ENCODE measurements around the gene EHMT2.
A peak's percentile ranks its signal among the peaks of the same experiment; 100 is the strongest.
"Not testable (repeated sequence)": the region's sequence is repeated elsewhere in the genome, so short reads cannot be mapped to it uniquely, and the experiment has no call there.

Gene EHMT2

DNA sequence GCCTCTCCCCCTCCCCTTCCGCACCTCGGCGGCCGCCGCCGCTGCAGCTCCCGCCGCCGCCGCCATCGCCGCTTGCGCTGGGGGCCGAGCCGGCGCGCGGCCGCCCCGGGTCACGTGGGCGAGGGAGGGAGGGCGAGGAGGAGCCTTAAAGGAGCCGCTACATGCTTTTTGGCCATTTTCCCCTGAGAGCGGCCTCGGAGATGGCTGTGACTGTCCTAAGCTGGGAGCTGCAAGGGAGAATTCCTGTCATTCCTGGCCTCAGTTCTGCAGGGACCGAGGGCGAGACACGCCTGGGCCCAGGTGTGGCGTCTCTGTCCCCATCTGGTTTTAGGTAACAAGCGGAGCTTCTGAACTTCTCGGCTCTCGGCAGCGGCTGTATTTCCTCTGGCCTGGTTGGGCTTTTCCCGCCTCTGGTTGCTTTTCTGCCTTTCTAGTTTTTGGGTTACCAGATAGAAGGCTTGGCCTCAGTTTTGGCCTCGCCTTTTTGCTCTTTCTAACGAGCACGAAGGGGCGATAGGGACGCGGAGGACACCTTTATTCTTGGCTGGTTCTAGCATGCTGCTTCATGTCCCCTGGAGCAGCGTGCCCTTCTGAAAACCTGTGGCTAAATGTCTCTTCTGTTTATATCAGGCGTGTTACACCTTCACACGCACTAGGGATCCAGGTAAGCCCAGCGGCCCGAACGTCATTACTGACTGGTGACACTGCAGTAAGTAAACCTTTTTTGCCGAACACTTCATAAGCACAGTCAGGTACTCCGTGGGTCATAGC, at the start of gene EHMT2:
EHMT2 (minus strand) TSS at position 87 of the 771 bp plus-strand sequence; CDS start at position 66, 21 bp downstream.
- peak; percentile 75 for DNase-seq (ENCODE audit: low spot score)

DNA sequence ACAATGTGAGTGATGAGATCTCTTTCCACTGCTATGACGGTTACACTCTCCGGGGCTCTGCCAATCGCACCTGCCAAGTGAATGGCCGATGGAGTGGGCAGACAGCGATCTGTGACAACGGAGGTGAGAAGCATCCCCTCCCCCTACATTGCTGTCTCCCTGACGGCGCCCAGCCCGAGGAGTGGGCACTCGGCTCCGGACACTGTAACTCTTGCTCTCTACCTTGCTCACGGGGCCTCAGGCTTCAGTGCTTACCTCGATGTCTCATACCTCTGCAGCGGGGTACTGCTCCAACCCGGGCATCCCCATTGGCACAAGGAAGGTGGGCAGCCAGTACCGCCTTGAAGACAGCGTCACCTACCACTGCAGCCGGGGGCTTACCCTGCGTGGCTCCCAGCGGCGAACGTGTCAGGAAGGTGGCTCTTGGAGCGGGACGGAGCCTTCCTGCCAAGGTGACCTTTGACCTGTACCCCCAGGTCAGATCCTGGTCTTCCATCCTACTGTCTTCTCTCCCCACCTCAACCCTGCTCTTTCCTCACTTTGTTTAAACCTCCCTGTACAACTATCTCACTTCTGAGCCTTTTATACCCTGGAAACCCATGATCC, 49.7 kb upstream of the EHMT2 start:
- no peak for DNase-seq (ENCODE audit: low spot score)

DNA sequence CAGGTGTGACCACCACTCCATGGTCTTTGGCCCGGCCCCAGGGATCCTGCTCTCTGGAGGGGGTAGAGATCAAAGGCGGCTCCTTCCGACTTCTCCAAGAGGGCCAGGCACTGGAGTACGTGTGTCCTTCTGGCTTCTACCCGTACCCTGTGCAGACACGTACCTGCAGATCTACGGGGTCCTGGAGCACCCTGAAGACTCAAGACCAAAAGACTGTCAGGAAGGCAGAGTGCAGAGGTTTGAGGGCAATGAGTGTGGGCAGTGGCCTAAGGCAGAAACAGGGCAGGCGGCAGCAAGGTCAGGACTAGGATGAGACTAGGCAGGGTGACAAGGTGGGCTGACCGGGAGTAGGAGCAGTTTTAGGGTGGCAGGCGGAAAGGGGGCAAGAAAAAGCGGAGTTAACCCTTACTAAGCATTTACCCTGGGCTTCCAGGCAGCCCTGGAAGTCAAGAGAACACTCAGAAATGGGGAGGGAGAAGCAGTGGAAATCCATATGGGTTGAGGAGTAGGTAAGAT, 48.9 kb upstream of the EHMT2 start:
- DNase-seq (ENCODE audit: low spot score) = no peak

DNA sequence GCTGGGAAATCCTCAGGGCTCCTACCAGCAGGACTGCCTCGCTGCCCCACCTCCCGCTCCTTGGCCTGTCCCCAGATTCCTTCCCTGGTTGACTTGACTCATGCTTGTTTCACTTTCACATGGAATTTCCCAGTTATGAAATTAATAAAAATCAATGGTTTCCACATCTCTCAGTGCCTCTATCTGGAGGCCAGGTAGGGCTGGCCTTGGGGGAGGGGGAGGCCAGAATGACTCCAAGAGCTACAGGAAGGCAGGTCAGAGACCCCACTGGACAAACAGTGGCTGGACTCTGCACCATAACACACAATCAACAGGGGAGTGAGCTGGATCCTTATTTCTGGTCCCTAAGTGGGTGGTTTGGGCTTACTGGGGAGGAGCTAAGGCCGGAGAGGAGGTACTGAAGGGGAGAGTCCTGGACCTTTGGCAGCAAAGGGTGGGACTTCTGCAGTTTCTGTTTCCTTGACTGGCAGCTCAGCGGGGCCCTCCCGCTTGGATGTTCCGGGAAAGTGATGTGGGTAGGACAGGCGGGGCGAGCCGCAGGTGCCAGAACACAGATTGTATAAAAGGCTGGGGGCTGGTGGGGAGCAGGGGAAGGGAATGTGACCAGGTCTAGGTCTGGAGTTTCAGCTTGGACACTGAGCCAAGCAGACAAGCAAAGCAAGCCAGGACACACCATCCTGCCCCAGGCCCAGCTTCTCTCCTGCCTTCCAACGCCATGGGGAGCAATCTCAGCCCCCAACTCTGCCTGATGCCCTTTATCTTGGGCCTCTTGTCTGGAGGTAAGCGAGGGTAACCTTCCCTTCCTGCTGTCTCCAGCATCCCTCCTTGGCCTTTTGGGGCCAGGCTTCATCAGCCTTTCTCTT, 48.2 kb upstream of the EHMT2 start, which contains the start of gene CFB:
CFB (plus strand) TSS at position 589 of the 863 bp plus-strand sequence; CDS start at position 716, 127 bp downstream.
- no peak for DNase-seq (ENCODE audit: low spot score)

DNA sequence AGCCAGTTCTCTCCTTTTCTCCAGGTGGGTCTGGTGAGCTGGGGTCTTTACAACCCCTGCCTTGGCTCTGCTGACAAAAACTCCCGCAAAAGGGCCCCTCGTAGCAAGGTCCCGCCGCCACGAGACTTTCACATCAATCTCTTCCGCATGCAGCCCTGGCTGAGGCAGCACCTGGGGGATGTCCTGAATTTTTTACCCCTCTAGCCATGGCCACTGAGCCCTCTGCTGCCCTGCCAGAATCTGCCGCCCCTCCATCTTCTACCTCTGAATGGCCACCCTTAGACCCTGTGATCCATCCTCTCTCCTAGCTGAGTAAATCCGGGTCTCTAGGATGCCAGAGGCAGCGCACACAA, 47.6 kb upstream of the EHMT2 start:
- no peak for DNase-seq (ENCODE audit: low spot score)

DNA sequence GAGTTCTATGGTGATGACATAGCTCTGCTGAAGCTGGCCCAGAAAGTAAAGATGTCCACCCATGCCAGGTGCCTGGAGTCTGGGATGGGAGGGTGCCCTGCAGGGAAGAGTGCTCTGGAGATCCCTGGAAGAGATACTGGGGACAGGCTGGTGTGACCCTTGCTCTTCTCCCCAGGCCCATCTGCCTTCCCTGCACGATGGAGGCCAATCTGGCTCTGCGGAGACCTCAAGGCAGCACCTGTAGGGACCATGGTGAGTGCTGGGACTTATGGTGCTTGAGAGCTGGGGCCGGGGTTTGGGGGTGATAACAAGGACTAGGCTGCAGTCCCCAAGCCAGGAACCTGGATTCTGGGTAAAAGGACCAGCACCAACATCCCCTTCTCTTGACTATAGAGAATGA, 46.2 kb upstream of the EHMT2 start:
- DNase-seq (ENCODE audit: low spot score) = no peak

DNA sequence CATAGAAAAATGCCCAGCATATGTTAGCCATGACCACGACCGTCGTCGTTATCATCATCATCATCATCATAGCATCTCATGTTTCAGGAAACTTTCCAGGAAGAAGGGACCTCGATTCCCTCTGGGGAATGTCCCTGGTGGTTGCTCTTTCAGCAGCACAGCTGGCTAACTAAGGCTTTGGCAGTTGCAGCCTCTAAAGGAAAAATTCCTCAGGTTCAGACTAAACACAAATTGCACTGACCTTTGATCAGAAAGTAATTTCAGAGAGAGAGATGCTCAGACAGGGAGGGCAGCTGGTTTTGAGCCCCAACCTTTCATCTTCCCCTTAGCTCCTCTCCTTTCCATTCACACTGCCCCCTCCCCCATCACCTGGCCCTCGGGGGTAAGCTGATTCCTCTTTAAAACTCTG, 42.8 kb upstream of the EHMT2 start:
- DNase-seq (ENCODE audit: low spot score) = no peak

DNA sequence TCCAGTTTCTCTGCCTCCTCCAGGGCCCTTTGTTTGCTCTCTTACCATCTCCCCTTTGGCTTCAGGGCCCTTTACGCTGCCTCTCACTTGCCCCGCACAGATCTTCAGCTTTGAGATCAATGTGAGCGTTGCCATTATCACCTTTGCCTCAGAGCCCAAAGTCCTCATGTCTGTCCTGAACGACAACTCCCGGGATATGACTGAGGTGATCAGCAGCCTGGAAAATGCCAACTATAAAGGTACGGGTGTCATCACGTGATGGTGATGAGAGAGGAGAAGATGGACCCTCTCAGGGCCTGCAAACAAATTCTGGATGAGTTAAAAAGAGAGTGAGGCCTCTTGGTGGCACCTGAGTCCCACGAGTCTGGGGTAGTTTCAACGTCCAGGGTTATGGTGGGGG, 38.3 kb upstream of the EHMT2 start:
- no peak for DNase-seq (ENCODE audit: low spot score)

DNA sequence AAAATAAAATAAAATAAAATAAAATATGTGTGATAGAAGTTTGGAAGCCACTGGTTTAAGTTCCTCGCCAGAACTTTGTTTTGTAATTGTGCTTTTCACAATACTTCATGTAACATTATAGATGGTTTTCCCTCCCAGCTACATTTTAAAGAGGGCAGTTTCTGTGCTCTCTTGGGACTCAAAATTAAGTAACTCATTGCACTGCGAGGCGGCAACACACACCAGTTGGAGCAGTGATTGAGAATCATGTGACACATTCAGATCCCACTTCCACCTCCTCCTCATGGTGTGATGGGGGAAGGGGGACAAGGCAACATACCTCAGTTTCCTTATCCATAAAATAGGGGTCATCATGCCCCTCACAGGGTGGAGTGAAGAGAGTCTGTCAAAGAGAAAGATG, 37.5 kb upstream of the EHMT2 start:
- no peak for DNase-seq (ENCODE audit: low spot score)

DNA sequence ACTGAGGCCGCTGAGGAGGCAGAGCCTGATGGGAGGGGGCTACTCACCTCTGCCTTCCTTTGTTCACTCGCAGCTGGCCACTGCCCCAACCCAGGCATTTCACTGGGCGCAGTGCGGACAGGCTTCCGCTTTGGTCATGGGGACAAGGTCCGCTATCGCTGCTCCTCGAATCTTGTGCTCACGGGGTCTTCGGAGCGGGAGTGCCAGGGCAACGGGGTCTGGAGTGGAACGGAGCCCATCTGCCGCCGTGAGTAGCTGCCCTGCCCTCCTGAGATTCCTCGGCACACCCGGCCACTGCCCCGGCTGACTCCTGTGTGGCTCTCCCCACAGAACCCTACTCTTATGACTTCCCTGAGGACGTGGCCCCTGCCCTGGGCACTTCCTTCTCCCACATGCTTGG, 36.0 kb upstream of the EHMT2 start:
- DNase-seq (ENCODE audit: low spot score) = no peak

DNA sequence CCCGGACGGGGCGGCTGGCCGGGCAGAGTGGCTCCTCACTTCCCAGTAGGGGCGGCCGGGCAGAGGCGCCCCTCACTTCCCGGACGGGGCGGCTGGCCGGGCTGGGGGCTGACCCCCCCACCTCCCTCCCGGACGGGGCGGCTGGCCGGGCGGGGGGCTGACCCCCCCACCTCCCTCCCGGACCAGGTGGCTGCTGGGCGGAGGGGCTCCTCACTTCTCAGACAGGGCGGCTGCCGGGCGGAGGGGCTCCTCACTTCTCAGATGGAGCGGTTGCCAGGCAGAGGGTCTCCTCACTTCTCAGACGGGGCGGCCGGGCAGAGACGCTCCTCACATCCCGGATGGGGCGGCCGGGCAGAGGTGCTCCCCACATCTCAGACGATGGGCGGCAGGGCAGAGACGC, 34.6 kb upstream of the EHMT2 start:
- DNase-seq (ENCODE audit: low spot score) = not testable (repeated sequence)

DNA sequence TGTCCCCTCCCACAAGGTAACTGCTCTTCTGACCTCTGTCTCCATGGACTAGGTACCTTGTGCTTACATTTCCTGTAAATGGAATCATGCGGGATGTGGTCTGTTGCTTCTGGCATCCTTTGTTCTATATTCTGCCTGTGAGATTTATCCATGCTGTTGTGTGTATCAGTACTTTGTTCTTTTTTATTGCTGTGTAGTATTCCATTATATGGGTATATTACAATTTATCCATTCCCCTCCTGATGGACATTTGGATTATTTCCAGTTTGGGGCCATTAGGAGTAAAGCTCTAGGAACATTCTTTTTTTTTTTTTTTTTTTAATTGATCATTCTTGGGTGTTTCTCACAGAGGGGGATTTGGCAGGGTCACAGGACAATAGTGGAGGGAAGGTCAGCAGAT, 33.5 kb upstream of the EHMT2 start:
- DNase-seq (ENCODE audit: low spot score) = no peak

DNA sequence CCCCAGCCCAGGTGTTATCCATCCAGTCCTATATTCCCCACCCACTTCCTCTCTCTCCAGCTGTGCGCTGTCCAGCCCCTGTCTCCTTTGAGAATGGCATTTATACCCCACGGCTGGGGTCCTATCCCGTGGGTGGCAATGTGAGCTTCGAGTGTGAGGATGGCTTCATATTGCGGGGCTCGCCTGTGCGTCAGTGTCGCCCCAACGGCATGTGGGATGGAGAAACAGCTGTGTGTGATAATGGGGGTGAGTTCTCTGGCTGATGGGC, 31.1 kb upstream of the EHMT2 start:
- DNase-seq (ENCODE audit: low spot score) = no peak

DNA sequence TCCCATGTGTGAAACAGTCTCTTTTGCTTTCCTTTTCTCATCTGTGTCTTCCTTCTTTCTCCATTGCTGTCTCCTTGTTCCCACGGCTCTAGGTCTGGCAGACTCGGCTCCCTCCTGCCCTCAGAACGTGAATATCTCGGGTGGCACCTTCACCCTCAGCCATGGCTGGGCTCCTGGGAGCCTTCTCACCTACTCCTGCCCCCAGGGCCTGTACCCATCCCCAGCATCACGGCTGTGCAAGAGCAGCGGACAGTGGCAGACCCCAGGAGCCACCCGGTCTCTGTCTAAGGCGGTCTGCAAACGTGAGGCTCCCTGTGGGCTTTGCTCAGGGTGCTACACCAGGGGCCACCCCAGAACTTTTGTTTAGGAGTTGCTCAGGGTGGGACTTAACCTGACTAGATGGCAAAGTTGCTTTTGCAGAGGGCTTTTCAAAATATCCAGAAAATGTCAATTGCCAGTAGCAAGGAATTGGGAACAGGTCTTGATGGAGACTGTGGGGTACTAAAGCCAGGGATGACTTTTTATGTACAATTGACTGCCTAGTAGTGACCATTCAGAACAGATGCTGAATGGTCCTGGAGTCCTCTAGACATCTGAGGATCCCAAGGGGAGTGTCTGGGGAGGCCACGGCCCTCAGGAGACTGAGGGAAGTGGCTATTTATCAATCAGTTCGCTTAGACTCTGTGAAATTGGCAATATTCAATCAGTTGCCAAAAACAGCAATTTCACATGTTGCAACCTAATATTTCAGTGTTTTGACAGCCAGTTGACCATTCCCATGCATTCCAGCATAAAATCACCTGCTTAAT, 30.6 kb upstream of the EHMT2 start:
- DNase-seq (ENCODE audit: low spot score) = no peak

DNA sequence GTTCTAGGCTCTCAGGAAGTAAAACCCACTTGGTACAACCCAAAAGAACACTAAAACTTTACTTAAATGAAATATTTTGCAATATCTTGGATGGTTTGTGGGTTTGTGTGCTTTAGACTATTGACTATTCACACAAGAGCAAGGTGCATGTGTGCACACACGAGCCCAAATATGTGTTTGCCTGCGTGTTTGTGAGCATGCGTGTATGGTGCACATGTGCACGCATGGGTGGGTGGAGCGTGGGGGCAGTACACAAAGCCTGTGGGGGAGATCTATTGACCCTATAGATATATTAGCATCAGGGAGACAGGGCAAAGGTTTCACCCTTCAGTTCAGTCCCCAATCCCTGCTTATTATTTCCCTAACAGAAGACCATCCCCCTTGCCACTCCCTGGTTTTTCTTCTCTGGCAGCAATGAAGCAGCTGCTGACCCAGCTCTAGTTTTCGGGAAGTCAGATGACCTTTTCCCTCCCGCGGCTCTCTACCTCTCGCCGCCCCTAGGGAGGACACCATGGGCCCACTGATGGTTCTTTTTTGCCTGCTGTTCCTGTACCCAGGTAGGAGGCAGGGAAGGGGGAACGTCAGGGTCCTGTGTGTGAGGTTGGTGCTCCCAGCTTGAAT, 29.9 kb upstream of the EHMT2 start, which contains the start of gene C2:
C2 (plus strand) TSS at position 476 of the 621 bp plus-strand sequence; CDS start at position 512, 36 bp downstream.
- DNase-seq (ENCODE audit: low spot score) = no peak

DNA sequence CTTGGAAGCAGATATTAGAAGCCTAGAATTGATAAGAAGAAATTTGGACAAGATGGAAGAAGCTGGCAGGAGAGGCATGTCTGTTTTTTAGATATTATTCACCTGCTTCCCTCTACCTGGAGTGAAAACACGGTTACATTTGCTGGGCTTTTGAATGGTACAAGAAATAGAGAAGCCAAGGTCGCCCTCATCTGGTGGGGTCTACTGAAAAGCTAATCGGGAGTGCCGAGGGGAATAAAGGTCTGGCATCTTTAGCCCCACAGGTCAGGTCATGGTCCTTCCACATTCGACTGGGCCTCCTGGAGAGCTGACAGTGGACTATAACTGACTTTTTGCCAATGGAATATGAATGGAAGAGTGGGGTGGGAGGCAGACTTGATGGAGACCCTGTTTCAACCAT, 25.4 kb upstream of the EHMT2 start:
- DNase-seq (ENCODE audit: low spot score) = no peak

DNA sequence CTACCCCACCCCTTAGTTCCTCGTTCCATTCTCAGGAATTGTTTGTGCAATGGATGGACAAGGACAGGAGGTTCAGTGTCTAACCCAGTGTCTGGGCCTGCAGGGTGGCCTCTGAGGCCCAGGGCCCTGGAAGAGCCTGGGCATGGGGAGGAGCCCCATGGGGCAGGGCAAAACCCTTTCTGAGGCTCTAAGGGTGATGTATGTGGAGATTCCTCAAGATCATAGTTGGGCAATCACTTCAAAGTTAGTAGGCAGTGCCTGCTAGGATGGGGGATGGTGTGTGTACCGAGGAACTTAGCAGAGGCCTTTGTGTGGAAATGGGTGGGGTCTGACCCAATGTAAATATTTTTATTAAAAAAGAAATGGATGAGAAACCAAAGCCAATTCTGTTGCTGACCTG, 23.3 kb upstream of the EHMT2 start:
- no peak for DNase-seq (ENCODE audit: low spot score)

DNA sequence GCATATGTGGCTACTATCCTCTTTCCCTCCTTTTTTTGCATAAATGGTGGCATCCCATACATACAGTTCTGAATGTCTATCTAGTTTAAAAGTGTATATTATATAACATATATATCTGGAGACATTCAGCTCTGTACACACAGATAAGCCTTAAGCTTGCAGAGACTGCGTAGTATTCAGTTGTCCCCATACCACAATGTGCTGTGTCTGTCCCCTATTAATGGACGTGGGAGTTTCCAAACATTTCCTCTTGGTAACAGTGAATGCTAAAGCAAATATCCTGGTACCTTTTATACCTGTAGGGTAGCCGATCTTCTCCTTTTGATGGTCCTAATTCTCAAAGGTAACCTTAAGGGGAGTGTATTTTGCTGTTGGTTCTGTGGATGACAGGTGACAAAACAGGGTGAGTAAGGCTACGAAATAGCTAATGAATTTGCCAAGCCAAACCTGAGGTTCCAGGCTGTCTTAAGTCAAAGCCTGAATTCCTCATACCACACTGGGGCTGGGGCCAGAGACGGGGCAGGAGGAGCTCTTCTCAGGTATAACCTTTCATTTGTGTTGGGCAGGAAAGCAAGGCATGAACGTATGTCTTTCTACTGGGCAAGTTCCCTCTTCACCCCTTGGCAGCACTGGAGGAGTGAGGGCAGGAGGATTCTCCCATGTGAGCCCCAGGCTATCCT, 22.3 kb upstream of the EHMT2 start:
- DNase-seq (ENCODE audit: low spot score) = no peak

DNA sequence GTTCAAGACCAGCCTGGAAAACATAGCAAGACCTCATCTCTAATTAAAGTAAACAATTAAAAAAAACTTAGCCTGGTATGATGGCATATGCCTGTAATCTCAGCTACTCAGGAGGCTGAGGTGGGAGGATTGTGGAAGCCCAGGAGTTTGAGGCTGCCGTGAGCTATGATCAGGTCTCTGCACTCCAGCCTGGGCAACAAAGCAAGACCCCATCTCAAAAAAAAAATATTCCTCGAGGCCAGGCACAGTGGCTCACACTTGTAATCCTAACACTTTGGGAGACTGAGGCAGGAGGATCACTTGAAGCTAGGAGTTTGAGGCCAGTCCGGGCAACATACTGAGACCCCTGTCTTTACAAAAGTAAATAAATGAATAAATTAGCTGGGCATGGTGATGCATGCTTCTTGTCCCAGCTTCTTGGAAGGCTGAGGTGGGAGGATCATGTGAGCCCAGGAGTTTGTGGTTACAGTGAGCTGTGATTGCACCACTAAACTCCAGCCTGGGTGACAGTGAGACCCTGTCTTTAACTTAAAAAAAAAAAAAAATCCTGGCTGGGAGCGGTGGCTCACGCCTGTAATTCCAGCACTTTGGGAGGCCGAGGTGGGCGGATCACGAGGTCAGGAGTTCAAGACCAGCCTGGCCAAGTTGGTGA, 20.7 kb upstream of the EHMT2 start:
- no peak for DNase-seq (ENCODE audit: low spot score)

DNA sequence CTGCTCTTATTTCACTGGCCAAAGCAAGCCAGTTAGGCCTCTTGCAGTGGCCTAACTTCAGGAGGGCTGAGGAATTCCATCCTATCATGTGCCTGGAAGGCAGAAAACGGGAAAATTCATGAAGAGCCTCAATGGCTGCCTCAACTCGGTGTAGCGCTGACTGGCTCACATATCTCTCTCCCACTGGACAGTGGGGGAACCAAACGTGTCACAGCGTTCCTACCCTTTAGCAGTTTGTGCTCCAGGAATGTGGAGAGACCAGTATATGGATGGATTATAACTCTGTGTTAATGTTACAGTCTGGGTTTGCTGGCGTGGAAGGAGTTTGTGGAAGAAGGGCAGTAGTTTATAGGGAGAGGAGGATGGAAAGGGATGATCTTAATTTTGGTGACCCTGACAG, 18.3 kb upstream of the EHMT2 start:
- DNase-seq (ENCODE audit: low spot score) = no peak

All from COLO829 (cell line).